AG08395 (cell line): ENCODE data around the gene KLHL13.
"Not testable (repeated sequence)": the region's sequence is repeated elsewhere in the genome, so short reads cannot be mapped to it uniquely, and the experiment has no call there.

ENCODE experiments used
- DNase-seq: peaks from one replicate; pipeline ENCODE4 v3.0.0; 2012; ENCODE audit warnings: mixed read lengths, low spot score

The KLHL13 gene

GRCh38 chrX:117990438-117990837 lies 126.2 kb downstream of the KLHL13 start:
- no peak for DNase-seq

- DNase-seq: no peak
These were observed 127.1 kb downstream of the KLHL13 start for GRCh38 chrX:117989512-117989911.

GRCh38 chrX:117987373-117987772 lies 129.2 kb downstream of the KLHL13 start:
- no peak for DNase-seq

GRCh38 chrX:117985241-117985640 lies 131.4 kb downstream of the KLHL13 start:
- no peak for DNase-seq

- no peak for DNase-seq
These were observed 133.8 kb downstream of the KLHL13 start for GRCh38 chrX:117982694-117983392.

- DNase-seq: no peak
These were observed 138.2 kb downstream of the KLHL13 start for GRCh38 chrX:117978402-117978801.

GRCh38 chrX:117977526-117977925 lies 139.1 kb downstream of the KLHL13 start:
- DNase-seq: no peak

- no peak for DNase-seq
These were observed 143.4 kb downstream of the KLHL13 start for GRCh38 chrX:117973110-117973807.

- DNase-seq: no peak
These were observed 143.9 kb downstream of the KLHL13 start for GRCh38 chrX:117972711-117973109.

GRCh38 chrX:117969782-117970181 lies 146.8 kb downstream of the KLHL13 start:
- no peak for DNase-seq

- DNase-seq: no peak
These were observed 147.3 kb downstream of the KLHL13 start for GRCh38 chrX:117969328-117969727.

- no peak for DNase-seq
These were observed 157.6 kb downstream of the KLHL13 start for GRCh38 chrX:117959045-117959444.

GRCh38 chrX:117957128-117957527 lies 159.5 kb downstream of the KLHL13 start:
- DNase-seq: no peak

- DNase-seq: not testable (repeated sequence)
These were observed 177.3 kb downstream of the KLHL13 start for GRCh38 chrX:117939296-117939695.

- no peak for DNase-seq
These were observed 180.5 kb downstream of the KLHL13 start for GRCh38 chrX:117936118-117936517.

GRCh38 chrX:117930116-117930515 lies 186.5 kb downstream of the KLHL13 start:
- DNase-seq: not testable (repeated sequence)

GRCh38 chrX:117919755-117920154 lies 196.9 kb downstream of the KLHL13 start:
- DNase-seq: no peak

GRCh38 chrX:117910216-117910615 lies 206.4 kb downstream of the KLHL13 start:
- no peak for DNase-seq

- DNase-seq: no peak
These were observed 218.4 kb downstream of the KLHL13 start for GRCh38 chrX:117898226-117898625.

- DNase-seq: no peak
These were observed 221.2 kb downstream of the KLHL13 start for GRCh38 chrX:117895418-117895817.

- no peak for DNase-seq
These were observed 224.1 kb downstream of the KLHL13 start for GRCh38 chrX:117892469-117892868.

- DNase-seq: no peak
These were observed 244.8 kb downstream of the KLHL13 start for GRCh38 chrX:117871796-117872195.

GRCh38 chrX:117860517-117860916 lies 256.1 kb downstream of the KLHL13 start:
- DNase-seq: no peak

GRCh38 chrX:117854806-117855205 lies 261.8 kb downstream of the KLHL13 start:
- DNase-seq: no peak
